ENCODE data around the gene COPS7B.

GRCh38 chr2:231856959-231857358 is 70.7 kb downstream of the COPS7B start:
- TF ChIP-seq CTCF (IDR thresholded peaks at IDR 0.05; ENCODE audit: low read depth, low read length) = no peak
- no peak for TF ChIP-seq EZH2phosphoT487 (IDR thresholded peaks at IDR 0.05; ENCODE audit: low read depth)

Data from OCI-LY3 (cell line).